Loucy (cell line): Measurements from ENCODE around the gene PTBP1.

Experiments used
- H2AFZ ChIP-seq: fragments of 200-600 bp; sonication (generic); 2 replicates; pipeline ENCODE4 v1.6.0; 2016; ENCODE audit warnings: antibody characterized with exemption, mild to moderate bottlenecking, low read length, moderate library complexity
- H3F3A ChIP-seq: fragments of 200-600 bp; 2 replicates; pipeline ENCODE4 v1.6.0; 2016; ENCODE audit warnings: antibody characterized with exemption, low read depth, mild to moderate bottlenecking
- H3K27me3 ChIP-seq: fragments of 200-600 bp; sonication (generic); 2 replicates; pipeline ENCODE4 v1.6.1; 2014; ENCODE audit warnings: low read length, mild to moderate bottlenecking; ENCODE audit not compliant: insufficient read depth, poor library complexity, severe bottlenecking
- H3K36me3 ChIP-seq: fragments of 200-600 bp; sonication (generic); 2 replicates; pipeline ENCODE4 v1.6.1; 2016; ENCODE audit warnings: low read length; ENCODE audit not compliant: insufficient read depth
- H3K4me1 ChIP-seq: fragments of 200-600 bp; sonication (generic); 2 replicates; pipeline ENCODE4 v1.5.1; 2014; ENCODE audit warnings: low read length, mild to moderate bottlenecking; ENCODE audit not compliant: insufficient read depth, poor library complexity, severe bottlenecking
- H3K4me2 ChIP-seq: fragments of 200-600 bp; sonication (generic); 2 replicates; pipeline ENCODE4 v1.6.0; 2014; ENCODE audit warnings: antibody characterized with exemption, low read length, low read depth, mild to moderate bottlenecking; ENCODE audit not compliant: poor library complexity, severe bottlenecking
- H3K4me3 ChIP-seq: fragments of 200-600 bp; sonication (generic); 2 replicates; pipeline ENCODE4 v1.5.1; 2014; ENCODE audit warnings: low read length, mild to moderate bottlenecking, mixed read lengths; ENCODE audit not compliant: poor library complexity, severe bottlenecking
- H3K79me2 ChIP-seq: fragments of 200-600 bp; sonication (generic); 2 replicates; pipeline ENCODE4 v1.6.1; 2014; ENCODE audit warnings: low read length; ENCODE audit not compliant: insufficient read depth
- H3K9ac ChIP-seq: fragments of 200-600 bp; sonication (generic); 2 replicates; pipeline ENCODE4 v1.6.0; 2014; ENCODE audit warnings: mild to moderate bottlenecking, low read depth, low read length, moderate library complexity; ENCODE audit not compliant: poor library complexity, severe bottlenecking
- H3K9me2 ChIP-seq: fragments of 200-600 bp; sonication (generic); replicated peaks from 2 replicates; pipeline ENCODE4 v1.6.1; 2016; ENCODE audit warnings: low read depth, low read length, mixed read lengths
- H3K9me3 ChIP-seq: fragments of 200-600 bp; sonication (generic); 2 replicates; pipeline ENCODE4 v1.6.1; 2014; ENCODE audit warnings: mild to moderate bottlenecking, antibody characterized with exemption, low read length, low read depth; ENCODE audit not compliant: insufficient read depth
- H4K20me1 ChIP-seq: fragments of 200-600 bp; sonication (generic); 2 replicates; pipeline ENCODE4 v1.6.0; 2014; ENCODE audit warnings: antibody characterized with exemption, low read length, mild to moderate bottlenecking; ENCODE audit not compliant: insufficient read depth, poor library complexity, severe bottlenecking
- CTCF ChIP-seq: fragments of 200-600 bp; sonication (generic); conservative IDR thresholded peaks from 2 replicates; pipeline ENCODE4 v1.5.1; 2014; ENCODE audit warnings: mild to moderate bottlenecking, antibody characterized with exemption, low read length
- EZH2phosphoT487 ChIP-seq: fragments of 200-600 bp; IDR thresholded peaks from 2 replicates; pipeline ENCODE4 v1.6.1; 2018; ENCODE audit warnings: antibody characterized with exemption, mild to moderate bottlenecking, moderate library complexity, borderline replicate concordance

Gene PTBP1

GRCh38 chr19:804419-805165 is 7.3 kb downstream of the PTBP1 start:
- H3K36me3 ChIP-seq = peaks cover 96% of the 10 kb centered on the region
- no peak for TF ChIP-seq CTCF
- no peak for TF ChIP-seq EZH2phosphoT487
- H3K79me2 ChIP-seq = peaks cover 97% of the 10 kb centered on the region
- H3K9me3 ChIP-seq = no peaks in the 10 kb centered on the region
- H3K4me1 ChIP-seq = peaks cover 21% of the 10 kb centered on the region
- no peak overlapping the region for H2AFZ ChIP-seq
- no peaks in the 10 kb centered on the region for H3K9me2 ChIP-seq
- H3F3A ChIP-seq = no peaks in the 10 kb centered on the region
- no peak overlapping the region for H3K9ac ChIP-seq
- H3K4me3 ChIP-seq = no peak overlapping the region
- H4K20me1 ChIP-seq = peaks cover 100% of the 10 kb centered on the region
- no peaks in the 10 kb centered on the region for H3K27me3 ChIP-seq
- no peak overlapping the region for H3K4me2 ChIP-seq

- Histone ChIP-seq H3K27me3 (no peaks in the 10 kb centered on the region), H3K36me3 (peaks cover 99% of the 10 kb centered on the region), H3K4me2 (no peak overlapping the region), H2AFZ (no peak overlapping the region), H4K20me1 (peaks cover 95% of the 10 kb centered on the region), H3K4me3 (no peak overlapping the region), H3K9me2 (no peaks in the 10 kb centered on the region), H3F3A (0 out of 2 replicates have a peak, but pooled peaks cover 1% of the 10 kb centered on the region), H3K9ac (no peak overlapping the region), H3K9me3 (no peaks in the 10 kb centered on the region), H3K79me2 (peaks cover 91% of the 10 kb centered on the region), H3K4me1 (peaks cover 19% of the 10 kb centered on the region)
- TF ChIP-seq CTCF = no peak
- no peak for TF ChIP-seq EZH2phosphoT487
Observed at GRCh38 chr19:805166-805551, 7.9 kb downstream of the PTBP1 start.

DNA sequence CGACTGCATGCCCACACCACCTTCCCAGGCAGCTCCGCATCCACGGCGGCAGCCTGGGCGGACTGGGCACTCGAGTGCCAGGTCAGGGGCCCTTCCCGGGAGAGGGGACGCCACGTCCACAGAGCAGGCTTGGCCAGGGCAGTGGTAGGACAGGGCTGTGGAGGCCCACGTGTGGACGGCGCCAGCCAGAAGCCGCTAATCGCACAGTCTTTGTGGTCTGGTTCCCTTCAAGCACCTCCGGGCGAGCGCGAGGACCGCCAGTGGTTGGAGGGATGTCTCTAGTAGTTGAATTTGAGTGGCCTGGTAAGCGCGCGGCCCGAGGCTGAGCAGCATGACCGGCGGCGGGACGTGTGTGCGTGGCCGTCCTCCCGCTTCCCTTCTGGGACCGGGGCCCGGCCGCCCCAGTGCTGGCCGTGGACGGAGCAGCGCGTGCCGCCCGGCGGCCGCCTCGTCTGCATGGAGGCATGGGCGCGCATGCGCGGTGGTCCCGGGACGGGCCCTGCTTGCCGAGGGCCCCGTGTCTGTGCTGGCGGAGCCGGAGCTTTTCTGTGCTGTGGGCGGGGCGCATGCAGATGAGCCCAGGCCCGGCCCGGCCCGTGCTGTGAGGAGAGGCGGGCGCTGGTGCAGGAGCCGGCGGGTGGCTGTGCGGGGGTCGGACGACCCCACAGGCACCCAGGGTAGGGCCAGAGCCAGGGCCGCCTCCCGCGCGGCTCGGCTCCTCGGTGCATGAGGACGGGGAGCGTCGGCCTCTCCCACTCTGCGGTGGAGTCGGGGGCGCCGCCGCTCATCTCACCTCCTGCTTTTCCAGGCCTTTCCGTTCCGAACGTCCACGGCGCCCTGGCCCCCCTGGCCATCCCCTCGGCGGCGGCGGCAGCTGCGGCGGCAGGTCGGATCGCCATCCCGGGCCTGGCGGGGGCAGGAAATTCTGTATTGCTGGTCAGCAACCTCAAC is 8.6 kb downstream of the PTBP1 start:
- no peak overlapping the region for H3K4me3 ChIP-seq
- peaks cover 95% of the 10 kb centered on the region for H4K20me1 ChIP-seq
- peaks cover 84% of the 10 kb centered on the region for H3K79me2 ChIP-seq
- H3K9me2 ChIP-seq = no peaks in the 10 kb centered on the region
- no peak overlapping the region for H2AFZ ChIP-seq
- H3K9me3 ChIP-seq = no peaks in the 10 kb centered on the region
- peaks cover 13% of the 10 kb centered on the region for H3K4me1 ChIP-seq
- no peak overlapping the region for H3K4me2 ChIP-seq
- H3F3A ChIP-seq = peaks cover 7% of the 10 kb centered on the region; the same call in 1 of the 2 replicates
- TF ChIP-seq EZH2phosphoT487 (no peak), CTCF (no peak)
- no peak overlapping the region for H3K9ac ChIP-seq
- peaks cover 100% of the 10 kb centered on the region; the same call in 1 of the 2 replicates for H3K36me3 ChIP-seq
- H3K27me3 ChIP-seq = no peaks in the 10 kb centered on the region
